ENCODE data around the gene LRP1. TPM values are rescaled to one million over a fixed set of nuclear protein-coding genes. Genes with fewer than 3 reads are reported as not detected.

The LRP1 gene
- total RNA-seq, 1 donor from 2014 or later = 261 TPM

GRCh38 chr12:57187222-57188089 lies 59.2 kb downstream of the LRP1 start:
- ATAC-seq = no peak
- Histone ChIP-seq H3K27ac (no peak overlapping the region), H3K27me3 (no peaks in the 10 kb centered on the region), H3K4me3 (no peak overlapping the region), H3K9me3 (no peaks in the 10 kb centered on the region), H3K4me1 (no peaks in the 10 kb centered on the region), H3K36me3 (peaks cover 81% of the 10 kb centered on the region)
- TF ChIP-seq CTCF (IDR thresholded peaks at IDR 0.05) = no peak
- intact Hi-C loops (cut with DNase I) = loop anchor here (10.0 kb wide), 1 partner anchor 123 kb away; no protein-coding TSS in a partner anchor
- DNase-seq = no peak

- H3K36me3 ChIP-seq = peaks cover 87% of the 10 kb centered on the region
- H3K4me1 ChIP-seq = no peaks in the 10 kb centered on the region
Measured at GRCh38 chr12:57188090-57188425, 59.8 kb downstream of the LRP1 start.

GRCh38 chr12:57190037-57190436 lies 61.8 kb downstream of the LRP1 start:
- DNase-seq = no peak
- no peaks in the 10 kb centered on the region for H3K4me1 ChIP-seq
- H3K36me3 ChIP-seq = peaks cover 88% of the 10 kb centered on the region
- no peak for TF ChIP-seq CTCF (IDR thresholded peaks at IDR 0.05)
- ATAC-seq = peak; percentile 51
- H3K27me3 ChIP-seq = no peaks in the 10 kb centered on the region
- H3K4me3 ChIP-seq = no peak overlapping the region
- H3K27ac ChIP-seq = no peak overlapping the region
- no peaks in the 10 kb centered on the region for H3K9me3 ChIP-seq
- intact Hi-C loops (cut with DNase I) = no loop called here

More at GRCh38 chr12:57188090-57188425, 59.8 kb downstream of the LRP1 start:
- H3K4me3 ChIP-seq = no peak overlapping the region
- no peaks in the 10 kb centered on the region for H3K9me3 ChIP-seq
- no peaks in the 10 kb centered on the region for H3K27me3 ChIP-seq
- H3K27ac ChIP-seq = no peak overlapping the region
- intact Hi-C loops (cut with DNase I) = loop anchor here (10.0 kb wide), 1 partner anchor 123 kb away; no protein-coding TSS in a partner anchor
- DNase-seq = no peak
- ATAC-seq = no peak
- no peak for TF ChIP-seq CTCF (IDR thresholded peaks at IDR 0.05)

GRCh38 chr12:57190821-57191220 lies 62.5 kb downstream of the LRP1 start:
- peaks cover 89% of the 10 kb centered on the region for H3K36me3 ChIP-seq
- H3K27me3 ChIP-seq = no peaks in the 10 kb centered on the region
- no peak for TF ChIP-seq CTCF (IDR thresholded peaks at IDR 0.05)
- no peaks in the 10 kb centered on the region for H3K9me3 ChIP-seq
- ATAC-seq (no peak), DNase-seq (no peak)
- intact Hi-C loops (cut with DNase I) = no loop called here
- no peak overlapping the region for H3K27ac ChIP-seq
- no peak overlapping the region for H3K4me3 ChIP-seq
- no peaks in the 10 kb centered on the region for H3K4me1 ChIP-seq

GRCh38 chr12:57191410-57191809 lies 63.1 kb downstream of the LRP1 start:
- Histone ChIP-seq H3K4me1 (no peaks in the 10 kb centered on the region), H3K4me3 (no peak overlapping the region), H3K9me3 (no peaks in the 10 kb centered on the region), H3K27ac (no peak overlapping the region), H3K36me3 (peaks cover 89% of the 10 kb centered on the region), H3K27me3 (no peaks in the 10 kb centered on the region)
- TF ChIP-seq CTCF (IDR thresholded peaks at IDR 0.05) = no peak
- ATAC-seq (no peak), DNase-seq (no peak)
- intact Hi-C loops (cut with DNase I) = no loop called here

Data from upper lobe of right lung (tissue), 1 donor.